Fibroblast of lung (primary cell): ENCODE results near the gene MAML3. TPM values are rescaled to one million over a fixed set of nuclear protein-coding genes. Genes with fewer than 3 reads are reported as not detected.

Experiments
- DNase-seq, 2 donors: peaks; one replicate each; pipeline versions ENCODE4 v3.0.0 to v3.0.0-alpha.2; 2010; ENCODE audit warnings: low read depth in 2 of 2
- H2AFZ ChIP-seq: 2 replicates; pipeline ENCODE4 v1.5.1; 2012; ENCODE audit warnings: low read length, control low read depth, inconsistent platforms
- H3K27ac ChIP-seq: 2 replicates; pipeline ENCODE4 v1.5.1; 2011; ENCODE audit warnings: low read length, control low read depth; ENCODE audit not compliant: insufficient read depth
- H3K27me3 ChIP-seq: 2 replicates; pipeline ENCODE4 v1.5.1; 2011; ENCODE audit warnings: mild to moderate bottlenecking, low read length; ENCODE audit not compliant: control insufficient read depth, insufficient read depth
- H3K36me3 ChIP-seq: 2 replicates; pipeline ENCODE4 v1.5.1; 2011; ENCODE audit warnings: low read length; ENCODE audit not compliant: control insufficient read depth, insufficient read depth
- H3K4me1 ChIP-seq: 2 replicates; pipeline ENCODE4 v1.5.1; 2011; ENCODE audit warnings: low read length; ENCODE audit not compliant: control insufficient read depth, insufficient read depth; ENCODE audit errors: extremely low read depth
- H3K4me2 ChIP-seq: 2 replicates; pipeline ENCODE4 v1.5.1; 2011; ENCODE audit warnings: low read length, control low read depth; ENCODE audit not compliant: insufficient read depth; ENCODE audit errors: extremely low read depth
- H3K4me3 ChIP-seq, 4 experiments: fragments of 200-600 bp in 1 of 4; sonication (generic) in 1 of 4; replicated peaks in 1 of 4; 2 replicates each; pipeline ENCODE4 v1.5.1; 2011 to 2016; ENCODE audit warnings: low read length in 4 of 4, low read depth in 3 of 4, mild to moderate bottlenecking in 3 of 4, control low read depth in 2 of 4, inconsistent platforms in 1 of 4, mixed read lengths in 1 of 4; ENCODE audit not compliant: insufficient read depth in 1 of 4; ENCODE audit errors: control extremely low read depth in 1 of 4
- H3K79me2 ChIP-seq: 2 replicates; pipeline ENCODE4 v1.5.1; 2012; ENCODE audit warnings: mild to moderate bottlenecking, low read length, inconsistent platforms; ENCODE audit not compliant: control insufficient read depth, insufficient read depth
- H3K9ac ChIP-seq: 2 replicates; pipeline ENCODE4 v1.5.1; 2011; ENCODE audit warnings: mild to moderate bottlenecking, low read length, control low read depth; ENCODE audit not compliant: insufficient read depth
- H3K9me3 ChIP-seq: 2 replicates; pipeline ENCODE4 v1.5.1; 2012; ENCODE audit warnings: low read depth, low read length; ENCODE audit not compliant: control insufficient read depth, insufficient read depth
- H4K20me1 ChIP-seq: 2 replicates; pipeline ENCODE4 v1.5.1; 2011; ENCODE audit warnings: low read length; ENCODE audit not compliant: control insufficient read depth, insufficient read depth; ENCODE audit errors: extremely low read depth
- EZH2 ChIP-seq: IDR thresholded peaks from 2 replicates; pipeline ENCODE4 v1.5.1; 2012; ENCODE audit warnings: low read length, control low read depth, mild to moderate bottlenecking; ENCODE audit errors: missing control alignments
- polyA plus RNA-seq, 2 donors: library from polyadenylated mRNA; depleted of rRNA in 1 of 2; stranded (reverse) in 1 of 2; unstranded in 1 of 2; fragments of >200 nt; gene quantifications; 2 replicates each; pipeline ENCODE4 v1.2.1, GENCODE V29; 2011 to 2012; ENCODE audit warnings: missing spikeins in 1 of 2
- total RNA-seq: library from RNA; depleted of rRNA; stranded (reverse); fragments of >200 nt; gene quantifications from 2 replicates; pipeline ENCODE4 v1.2.1, GENCODE V29; 2014
- TF ChIP-seq, protein P1 (sequence below), 2 donors: IDR thresholded peaks in 1 of 2; conservative IDR thresholded peaks in 1 of 2; 1 replicate in 1 of 2; 2 replicates in 1 of 2; pipeline ENCODE4 v1.5.1; 2011 to 2012; ENCODE audit warnings: low read length in 2 of 2, control low read depth in 1 of 2, inconsistent platforms in 1 of 2, low read depth in 1 of 2, mild to moderate bottlenecking in 1 of 2

Gene MAML3
- total and polyA plus RNA-seq, 2 donors (not counting 1 experiment from before 2014, with no cell fraction given) = 2.0 to 2.8 TPM

- Histone ChIP-seq H3K36me3 (no peaks in the 10 kb centered on the region), H4K20me1 (no peaks in the 10 kb centered on the region), H3K4me2 (no peak overlapping the region), H3K27me3 (no peaks in the 10 kb centered on the region), H3K9ac (no peak overlapping the region), H3K79me2 (no peaks in the 10 kb centered on the region), H3K4me1 (peaks cover 9% of the 10 kb centered on the region), H2AFZ (no peak overlapping the region), H3K27ac (no peak overlapping the region), H3K4me3 (no peak overlapping the region), H3K9me3 (no peaks in the 10 kb centered on the region)
- no peak for TF ChIP-seq EZH2
- TF ChIP-seq, protein P1, sequence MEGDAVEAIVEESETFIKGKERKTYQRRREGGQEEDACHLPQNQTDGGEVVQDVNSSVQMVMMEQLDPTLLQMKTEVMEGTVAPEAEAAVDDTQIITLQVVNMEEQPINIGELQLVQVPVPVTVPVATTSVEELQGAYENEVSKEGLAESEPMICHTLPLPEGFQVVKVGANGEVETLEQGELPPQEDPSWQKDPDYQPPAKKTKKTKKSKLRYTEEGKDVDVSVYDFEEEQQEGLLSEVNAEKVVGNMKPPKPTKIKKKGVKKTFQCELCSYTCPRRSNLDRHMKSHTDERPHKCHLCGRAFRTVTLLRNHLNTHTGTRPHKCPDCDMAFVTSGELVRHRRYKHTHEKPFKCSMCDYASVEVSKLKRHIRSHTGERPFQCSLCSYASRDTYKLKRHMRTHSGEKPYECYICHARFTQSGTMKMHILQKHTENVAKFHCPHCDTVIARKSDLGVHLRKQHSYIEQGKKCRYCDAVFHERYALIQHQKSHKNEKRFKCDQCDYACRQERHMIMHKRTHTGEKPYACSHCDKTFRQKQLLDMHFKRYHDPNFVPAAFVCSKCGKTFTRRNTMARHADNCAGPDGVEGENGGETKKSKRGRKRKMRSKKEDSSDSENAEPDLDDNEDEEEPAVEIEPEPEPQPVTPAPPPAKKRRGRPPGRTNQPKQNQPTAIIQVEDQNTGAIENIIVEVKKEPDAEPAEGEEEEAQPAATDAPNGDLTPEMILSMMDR (conservative IDR thresholded peaks at IDR 0.05 in 1 of 2, IDR thresholded peaks at IDR 0.05 in 1 of 2; ENCODE audit: low read depth in 1 of 2, low read length in 2 of 2) = no peak
- no peak for DNase-seq
Observed at GRCh38 chr4:140113653-140114052, 40.3 kb downstream of the MAML3 start.

- H3K4me2 ChIP-seq = peak overlapping the region; percentile 1
- TF ChIP-seq, protein P1 (conservative IDR thresholded peaks at IDR 0.05 in 1 of 2, IDR thresholded peaks at IDR 0.05 in 1 of 2; ENCODE audit: low read depth in 1 of 2, low read length in 2 of 2) = no peak
- TF ChIP-seq EZH2 = no peak
- no peak overlapping the region for H3K4me3 ChIP-seq
- no peak overlapping the region for H3K9ac ChIP-seq
- no peaks in the 10 kb centered on the region for H3K9me3 ChIP-seq
- H3K36me3 ChIP-seq = no peaks in the 10 kb centered on the region
- peak in 1 of 2 donors; percentile 36 for DNase-seq
- H3K27ac ChIP-seq = no peak overlapping the region
- peaks cover 9% of the 10 kb centered on the region for H3K4me1 ChIP-seq
- H3K79me2 ChIP-seq = no peaks in the 10 kb centered on the region
- no peaks in the 10 kb centered on the region for H4K20me1 ChIP-seq
- H3K27me3 ChIP-seq = no peaks in the 10 kb centered on the region
- no peak overlapping the region for H2AFZ ChIP-seq
Observed at GRCh38 chr4:140112576-140112975, 41.4 kb downstream of the MAML3 start.

GRCh38 chr4:140111256-140111655 is 42.7 kb downstream of the MAML3 start:
- Histone ChIP-seq H3K4me1 (peaks cover 4% of the 10 kb centered on the region), H3K4me2 (no peak overlapping the region), H3K27ac (no peak overlapping the region), H3K9ac (no peak overlapping the region), H2AFZ (no peak overlapping the region), H3K27me3 (no peaks in the 10 kb centered on the region), H4K20me1 (no peaks in the 10 kb centered on the region), H3K36me3 (no peaks in the 10 kb centered on the region), H3K79me2 (no peaks in the 10 kb centered on the region), H3K9me3 (no peaks in the 10 kb centered on the region), H3K4me3 (no peak overlapping the region)
- no peak for TF ChIP-seq EZH2
- TF ChIP-seq, protein P1 (conservative IDR thresholded peaks at IDR 0.05 in 1 of 2, IDR thresholded peaks at IDR 0.05 in 1 of 2; ENCODE audit: low read depth in 1 of 2, low read length in 2 of 2) = no peak
- DNase-seq = no peak
